Neural progenitor cell (in vitro differentiated cells): Measurements from ENCODE around the gene NR2F6. TPM values are rescaled to one million over a fixed set of nuclear protein-coding genes. Genes with fewer than 3 reads are reported as not detected.

Experiments used
- DNase-seq: peaks from one replicate; pipeline ENCODE4 v3.0.0-alpha.2; 2016; ENCODE audit warnings: low spot score
- H2AFZ ChIP-seq: fragments of 200-600 bp; sonication (generic); replicated peaks from 2 replicates; pipeline ENCODE4 v1.6.1; 2016; ENCODE audit warnings: antibody characterized with exemption
- H3F3A ChIP-seq: fragments of 200-600 bp; sonication (generic); 2 replicates; pipeline ENCODE4 v1.6.1; 2016; ENCODE audit warnings: antibody characterized with exemption, low read depth
- H3K27ac ChIP-seq: fragments of 200-600 bp; sonication (generic); 2 replicates; pipeline ENCODE4 v1.5.1; 2016; ENCODE audit warnings: mild to moderate bottlenecking
- H3K27me3 ChIP-seq: fragments of 200-600 bp; sonication (generic); 2 replicates; pipeline ENCODE4 v1.6.1; 2016; ENCODE audit warnings: mild to moderate bottlenecking, moderate library complexity
- H3K36me3 ChIP-seq: fragments of 200-600 bp; sonication (generic); 2 replicates; pipeline ENCODE4 v1.5.1; 2016
- H3K4me1 ChIP-seq: fragments of 200-600 bp; sonication (generic); 2 replicates; pipeline ENCODE4 v1.6.1; 2016; ENCODE audit warnings: mixed run types
- H3K4me2 ChIP-seq: fragments of 200-600 bp; sonication (generic); 2 replicates; pipeline ENCODE4 v1.6.1; 2016
- H3K4me3 ChIP-seq: fragments of 200-600 bp; sonication (generic); 2 replicates; pipeline ENCODE4 v1.5.1; 2016
- H3K79me2 ChIP-seq: fragments of 200-600 bp; sonication (generic); 2 replicates; pipeline ENCODE4 v1.6.1; 2016; ENCODE audit warnings: low read depth
- H3K9ac ChIP-seq: fragments of 200-600 bp; sonication (generic); 2 replicates; pipeline ENCODE4 v1.6.1; 2016
- H3K9me3 ChIP-seq: fragments of 200-600 bp; sonication (generic); 2 replicates; pipeline ENCODE4 v1.5.1; 2016; ENCODE audit warnings: low read depth
- H4K20me1 ChIP-seq: fragments of 200-600 bp; sonication (generic); 2 replicates; pipeline ENCODE4 v1.6.1; 2016; ENCODE audit warnings: low read depth
- H3K27ac Mint-ChIP-seq: 3 replicates; pipeline ENCODE4 v1.8.0; 2021; ENCODE audit warnings: mixed read lengths
- H3K27me3 Mint-ChIP-seq: 2 replicates; pipeline ENCODE4 v1.8.0; 2022; ENCODE audit warnings: low read depth, mild to moderate bottlenecking, inconsistent platforms, moderate library complexity, mixed read lengths; ENCODE audit not compliant: insufficient read depth
- H3K36me3 Mint-ChIP-seq: 3 replicates; pipeline ENCODE4 v1.8.0; 2021; ENCODE audit warnings: mixed read lengths
- H3K4me1 Mint-ChIP-seq: 3 replicates; pipeline ENCODE4 v1.8.0; 2021; ENCODE audit warnings: mixed read lengths
- H3K4me3 Mint-ChIP-seq: 3 replicates; pipeline ENCODE4 v1.8.0; 2021; ENCODE audit warnings: mild to moderate bottlenecking, moderate library complexity, mixed read lengths
- H3K9me3 Mint-ChIP-seq: 3 replicates; pipeline ENCODE4 v1.8.0; 2020; ENCODE audit warnings: mixed read lengths
- EZH2 ChIP-seq: fragments of 200-600 bp; sonication (generic); IDR thresholded peaks from 2 replicates; pipeline ENCODE4 v1.6.1; 2017; ENCODE audit warnings: antibody characterized with exemption, mild to moderate bottlenecking, moderate library complexity
- EZH2phosphoT487 ChIP-seq: fragments of 200-600 bp; sonication (generic); IDR thresholded peaks from 2 replicates; pipeline ENCODE4 v1.6.1; 2017; ENCODE audit warnings: antibody characterized with exemption
- total RNA-seq: library from RNA; depleted of rRNA; stranded (reverse); fragments of >200 nt; gene quantifications from 2 replicates; pipeline ENCODE4 v1.2.3, GENCODE V29; 2015; ENCODE audit warnings: low replicate concordance
- TF ChIP-seq, protein P1 (sequence below): fragments of 200-600 bp; sonication (generic); IDR thresholded peaks from 2 replicates; pipeline ENCODE4 v1.5.1; 2017; ENCODE audit warnings: antibody characterized with exemption, mild to moderate bottlenecking

NR2F6 gene
- total RNA-seq, 1 donor from 2014 or later, result 14.3 TPM

- Histone ChIP-seq H3K4me2 (no peak overlapping the region), H3K36me3 (no peaks in the 10 kb centered on the region), H3K4me3 (no peak overlapping the region), H4K20me1 (no peaks in the 10 kb centered on the region), H2AFZ (no peak overlapping the region), H3K4me1 (no peaks in the 10 kb centered on the region), H3K9me3 (no peaks in the 10 kb centered on the region), H3K27ac (no peak overlapping the region), H3K9ac (no peak overlapping the region), H3K27me3 (no peaks in the 10 kb centered on the region), H3F3A (peaks cover 2% of the 10 kb centered on the region), H3K79me2 (no peaks in the 10 kb centered on the region)
- Mint-ChIP-seq H3K36me3 (no peaks in the 10 kb centered on the region), H3K4me3 (no peak overlapping the region), H3K27ac (no peak overlapping the region), H3K9me3 (no peaks in the 10 kb centered on the region), H3K4me1 (peaks cover 18% of the 10 kb centered on the region), H3K27me3 (peaks cover 12% of the 10 kb centered on the region)
- TF ChIP-seq EZH2 (no peak), EZH2phosphoT487 (no peak)
- TF ChIP-seq, protein P1, sequence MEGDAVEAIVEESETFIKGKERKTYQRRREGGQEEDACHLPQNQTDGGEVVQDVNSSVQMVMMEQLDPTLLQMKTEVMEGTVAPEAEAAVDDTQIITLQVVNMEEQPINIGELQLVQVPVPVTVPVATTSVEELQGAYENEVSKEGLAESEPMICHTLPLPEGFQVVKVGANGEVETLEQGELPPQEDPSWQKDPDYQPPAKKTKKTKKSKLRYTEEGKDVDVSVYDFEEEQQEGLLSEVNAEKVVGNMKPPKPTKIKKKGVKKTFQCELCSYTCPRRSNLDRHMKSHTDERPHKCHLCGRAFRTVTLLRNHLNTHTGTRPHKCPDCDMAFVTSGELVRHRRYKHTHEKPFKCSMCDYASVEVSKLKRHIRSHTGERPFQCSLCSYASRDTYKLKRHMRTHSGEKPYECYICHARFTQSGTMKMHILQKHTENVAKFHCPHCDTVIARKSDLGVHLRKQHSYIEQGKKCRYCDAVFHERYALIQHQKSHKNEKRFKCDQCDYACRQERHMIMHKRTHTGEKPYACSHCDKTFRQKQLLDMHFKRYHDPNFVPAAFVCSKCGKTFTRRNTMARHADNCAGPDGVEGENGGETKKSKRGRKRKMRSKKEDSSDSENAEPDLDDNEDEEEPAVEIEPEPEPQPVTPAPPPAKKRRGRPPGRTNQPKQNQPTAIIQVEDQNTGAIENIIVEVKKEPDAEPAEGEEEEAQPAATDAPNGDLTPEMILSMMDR, result no peak
- DNase-seq, result no peak
Measured at GRCh38 chr19:17259934-17260333, 14.2 kb upstream of the NR2F6 start.

GRCh38 chr19:17259118-17259780 lies 13.5 kb upstream of the NR2F6 start:
- peaks cover 16% of the 10 kb centered on the region for H3K4me1 Mint-ChIP-seq
- peaks cover 10% of the 10 kb centered on the region for H3K27me3 Mint-ChIP-seq
- H3K9me3 ChIP-seq, result no peaks in the 10 kb centered on the region
- H4K20me1 ChIP-seq, result no peaks in the 10 kb centered on the region
- no peaks in the 10 kb centered on the region for H3K4me1 ChIP-seq
- H3K4me2 ChIP-seq, result no peak overlapping the region
- H3K27ac ChIP-seq, result no peak overlapping the region
- H3K9ac ChIP-seq, result no peak overlapping the region
- H3K27ac Mint-ChIP-seq, result no peak overlapping the region
- H3K4me3 ChIP-seq, result no peak overlapping the region
- no peaks in the 10 kb centered on the region for H3F3A ChIP-seq
- no peaks in the 10 kb centered on the region for H3K36me3 Mint-ChIP-seq
- no peaks in the 10 kb centered on the region for H3K36me3 ChIP-seq
- H3K27me3 ChIP-seq, result no peaks in the 10 kb centered on the region
- no peak overlapping the region for H3K4me3 Mint-ChIP-seq
- H3K79me2 ChIP-seq, result no peaks in the 10 kb centered on the region
- H3K9me3 Mint-ChIP-seq, result no peaks in the 10 kb centered on the region
- TF ChIP-seq EZH2phosphoT487 (no peak), EZH2 (no peak)
- TF ChIP-seq, protein P1, result no peak
- no peak for DNase-seq
- no peak overlapping the region for H2AFZ ChIP-seq

DNA sequence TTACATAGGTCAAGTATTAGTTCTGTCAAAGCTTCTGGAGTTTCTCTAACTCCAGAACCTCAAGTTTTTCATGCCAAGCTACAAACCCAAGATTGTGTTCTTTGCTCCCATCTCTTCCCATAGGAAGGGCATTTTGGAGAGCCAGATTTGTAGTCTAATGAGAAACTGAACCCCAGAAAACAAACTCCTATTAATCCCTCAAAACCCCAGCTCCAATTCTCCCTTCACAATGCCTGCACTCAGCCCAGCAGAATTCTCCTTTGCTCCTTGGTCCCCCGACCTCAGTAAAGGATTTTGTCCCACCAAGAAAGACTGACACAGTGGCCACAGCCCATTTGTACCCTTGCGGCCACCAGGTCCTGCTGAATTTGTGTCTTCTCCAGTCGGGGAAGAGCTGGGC lies 10.4 kb upstream of the NR2F6 start:
- Histone ChIP-seq H3K27me3 (no peaks in the 10 kb centered on the region), H3K4me2 (no peak overlapping the region), H4K20me1 (no peaks in the 10 kb centered on the region), H2AFZ (no peak overlapping the region), H3K4me1 (no peaks in the 10 kb centered on the region), H3K9me3 (no peaks in the 10 kb centered on the region), H3K9ac (no peak overlapping the region), H3K79me2 (no peaks in the 10 kb centered on the region), H3K27ac (no peak overlapping the region), H3K4me3 (no peak overlapping the region), H3F3A (no peaks in the 10 kb centered on the region), H3K36me3 (no peaks in the 10 kb centered on the region)
- DNase-seq, result no peak
- H3K9me3 Mint-ChIP-seq, result no peaks in the 10 kb centered on the region
- H3K27me3 Mint-ChIP-seq, result peaks cover 9% of the 10 kb centered on the region
- no peaks in the 10 kb centered on the region for H3K36me3 Mint-ChIP-seq
- H3K27ac Mint-ChIP-seq, result no peak overlapping the region
- no peak overlapping the region for H3K4me3 Mint-ChIP-seq
- TF ChIP-seq, protein P1, result no peak
- TF ChIP-seq EZH2phosphoT487, result no peak
- TF ChIP-seq EZH2, result no peak
- peaks cover 9% of the 10 kb centered on the region for H3K4me1 Mint-ChIP-seq
